SK-N-SH treated with all-trans-retinoic acid at 6 μM for 48 hours (cell line): Measurements from ENCODE around the gene SCAF11.

Source experiments
- ATAC-seq: fragments of 200-7000 bp; cut with Tn5 transposase; 3 replicates; pipeline ENCODE4 v1.9.1; 2020; ENCODE audit warnings: mild to moderate bottlenecking, moderate library complexity
- ARNTL ChIP-seq: fragments of 450-650 bp; formaldehyde crosslinking; IDR thresholded peaks from 2 replicates; pipeline ENCODE4 v1.5.0; 2020; ENCODE audit warnings: low read depth, mild to moderate bottlenecking, moderate library complexity, borderline replicate concordance
- BACH2 ChIP-seq: fragments of 250-450 bp; sonication (Bioruptor Pico); IDR thresholded peaks from 2 replicates; pipeline ENCODE4 v1.9.0; 2021; ENCODE audit warnings: mild to moderate bottlenecking, borderline replicate concordance
- CSDC2 ChIP-seq: fragments of 250-450 bp; sonication (Bioruptor Pico); IDR thresholded peaks from 2 replicates; pipeline ENCODE4 v1.5.0; 2020; ENCODE audit warnings: mild to moderate bottlenecking, moderate library complexity
- ESRRG ChIP-seq: fragments of 250-450 bp; sonication (Bioruptor Pico); IDR thresholded peaks from 2 replicates; pipeline ENCODE4 v1.6.1; 2021; ENCODE audit warnings: mild to moderate bottlenecking
- GLIS3 ChIP-seq: fragments of 250-450 bp; sonication (Bioruptor Pico); IDR thresholded peaks from 2 replicates; pipeline ENCODE4 v1.5.0; 2020; ENCODE audit warnings: mild to moderate bottlenecking, moderate library complexity
- ISL1 ChIP-seq: fragments of 250-450 bp; sonication (Bioruptor Pico); IDR thresholded peaks from 2 replicates; pipeline ENCODE4 v2.1.2; 2022; ENCODE audit warnings: mild to moderate bottlenecking, moderate library complexity
- OSR1 ChIP-seq: fragments of 250-450 bp; sonication (Bioruptor Pico); IDR thresholded peaks from 2 replicates; pipeline ENCODE4 v1.8.0; 2022; ENCODE audit warnings: moderate library complexity, mild to moderate bottlenecking, inconsistent platforms
- POU6F1 ChIP-seq: fragments of 250-450 bp; sonication (Bioruptor Pico); IDR thresholded peaks from 2 replicates; pipeline ENCODE4 v1.8.0; 2021; ENCODE audit warnings: low read depth, mild to moderate bottlenecking, moderate library complexity, borderline replicate concordance
- PPARA ChIP-seq: fragments of 250-450 bp; sonication (Bioruptor Pico); IDR thresholded peaks from 2 replicates; pipeline ENCODE4 v1.5.0; 2020; ENCODE audit warnings: mild to moderate bottlenecking, borderline replicate concordance
- RARB ChIP-seq: fragments of 250-450 bp; sonication (Bioruptor Pico); IDR thresholded peaks from 2 replicates; pipeline ENCODE4 v1.8.0; 2021; ENCODE audit warnings: mild to moderate bottlenecking, moderate library complexity
- SNAI2 ChIP-seq: fragments of 250-450 bp; sonication (Bioruptor Pico); IDR thresholded peaks from 2 replicates; pipeline ENCODE4 v1.5.0; 2020; ENCODE audit warnings: mild to moderate bottlenecking, moderate library complexity
- TCF4 ChIP-seq: fragments of 250-450 bp; sonication (Bioruptor Pico); IDR thresholded peaks from 2 replicates; pipeline ENCODE4 v1.8.0; 2021; ENCODE audit warnings: mild to moderate bottlenecking, moderate library complexity, borderline replicate concordance
- TOX ChIP-seq: fragments of 250-450 bp; sonication (Bioruptor Pico); IDR thresholded peaks from 2 replicates; pipeline ENCODE4 v1.8.0; 2021; ENCODE audit warnings: mild to moderate bottlenecking, moderate library complexity, borderline replicate concordance
- TSHZ2 ChIP-seq: fragments of 250-450 bp; sonication (Bioruptor Pico); IDR thresholded peaks from 2 replicates; pipeline ENCODE4 v1.5.0; 2020; ENCODE audit warnings: mild to moderate bottlenecking, moderate library complexity
- ZC3H10 ChIP-seq: fragments of 250-450 bp; sonication (Bioruptor Pico); IDR thresholded peaks from 2 replicates; pipeline ENCODE4 v1.5.1; 2021; ENCODE audit warnings: mild to moderate bottlenecking, moderate library complexity
- ZFP3 ChIP-seq: fragments of 250-450 bp; sonication (Bioruptor Pico); IDR thresholded peaks from 2 replicates; pipeline ENCODE4 v1.5.0; 2020; ENCODE audit warnings: mild to moderate bottlenecking, moderate library complexity
- ZFP30 ChIP-seq: fragments of 450-650 bp; formaldehyde crosslinking; IDR thresholded peaks from 2 replicates; pipeline ENCODE4 v1.5.0; 2022; ENCODE audit warnings: mild to moderate bottlenecking, moderate library complexity
- ZNF565 ChIP-seq: fragments of 450-650 bp; formaldehyde crosslinking; conservative IDR thresholded peaks from 2 replicates; pipeline ENCODE4 v1.5.0; 2020; ENCODE audit warnings: low read depth, mild to moderate bottlenecking, moderate library complexity
- ZNF70 ChIP-seq: fragments of 450-650 bp; formaldehyde crosslinking; IDR thresholded peaks from 2 replicates; pipeline ENCODE4 v1.5.0; 2020; ENCODE audit warnings: mild to moderate bottlenecking, moderate library complexity
- ZNF8 ChIP-seq: fragments of 450-650 bp; formaldehyde crosslinking; IDR thresholded peaks from 2 replicates; pipeline ENCODE4 v1.5.0; 2020; ENCODE audit warnings: mild to moderate bottlenecking, moderate library complexity
- TF ChIP-seq, protein P1 (sequence below): fragments of 250-450 bp; sonication (Bioruptor Pico); IDR thresholded peaks from 2 replicates; pipeline ENCODE4 v1.5.1; 2021; ENCODE audit warnings: mild to moderate bottlenecking, moderate library complexity
- TF ChIP-seq, protein P2 (sequence below): fragments of 250-450 bp; sonication (Bioruptor Pico); IDR thresholded peaks from 2 replicates; pipeline ENCODE4 v1.8.0; 2020; ENCODE audit warnings: mild to moderate bottlenecking, moderate library complexity, borderline replicate concordance
- TF ChIP-seq, protein P3 (sequence below): fragments of 250-450 bp; sonication (Bioruptor Pico); IDR thresholded peaks from 2 replicates; pipeline ENCODE4 v1.5.1; 2020; ENCODE audit warnings: low read depth, mild to moderate bottlenecking, moderate library complexity

Gene SCAF11

DNA sequence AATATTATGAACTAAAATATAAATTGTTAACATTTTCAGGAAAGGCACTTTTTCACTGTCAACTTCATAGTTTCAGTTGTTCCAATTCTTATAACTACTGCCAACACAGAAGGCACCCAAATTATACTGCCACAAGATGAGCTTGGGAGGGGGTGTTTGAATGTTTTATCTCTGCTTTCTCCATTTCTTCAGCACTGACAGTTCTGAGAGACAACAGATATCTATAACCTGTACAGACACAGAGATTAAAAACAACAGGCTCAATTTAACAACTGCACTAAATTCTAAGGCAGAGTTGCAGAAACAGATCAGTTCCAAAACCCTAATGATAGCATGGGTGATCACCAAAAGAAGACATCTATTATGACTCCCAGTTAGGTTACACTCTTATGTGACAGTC lies 12.8 kb downstream of the SCAF11 start:
- TF ChIP-seq POU6F1 (no peak), ZC3H10 (CRISPR knock-in tag) (no peak), TOX (no peak), CSDC2 (CRISPR knock-in tag) (no peak), ARNTL (CRISPR knock-in tag) (no peak)
- TF ChIP-seq, protein P1, sequence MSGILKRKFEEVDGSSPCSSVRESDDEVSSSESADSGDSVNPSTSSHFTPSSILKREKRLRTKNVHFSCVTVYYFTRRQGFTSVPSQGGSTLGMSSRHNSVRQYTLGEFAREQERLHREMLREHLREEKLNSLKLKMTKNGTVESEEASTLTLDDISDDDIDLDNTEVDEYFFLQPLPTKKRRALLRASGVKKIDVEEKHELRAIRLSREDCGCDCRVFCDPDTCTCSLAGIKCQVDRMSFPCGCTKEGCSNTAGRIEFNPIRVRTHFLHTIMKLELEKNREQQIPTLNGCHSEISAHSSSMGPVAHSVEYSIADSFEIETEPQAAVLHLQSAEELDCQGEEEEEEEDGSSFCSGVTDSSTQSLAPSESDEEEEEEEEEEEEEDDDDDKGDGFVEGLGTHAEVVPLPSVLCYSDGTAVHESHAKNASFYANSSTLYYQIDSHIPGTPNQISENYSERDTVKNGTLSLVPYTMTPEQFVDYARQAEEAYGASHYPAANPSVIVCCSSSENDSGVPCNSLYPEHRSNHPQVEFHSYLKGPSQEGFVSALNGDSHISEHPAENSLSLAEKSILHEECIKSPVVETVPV (CRISPR knock-in tag): no peak
- TF ChIP-seq, all 23 proteins: peak for 0
- ATAC-seq: no peak

DNA sequence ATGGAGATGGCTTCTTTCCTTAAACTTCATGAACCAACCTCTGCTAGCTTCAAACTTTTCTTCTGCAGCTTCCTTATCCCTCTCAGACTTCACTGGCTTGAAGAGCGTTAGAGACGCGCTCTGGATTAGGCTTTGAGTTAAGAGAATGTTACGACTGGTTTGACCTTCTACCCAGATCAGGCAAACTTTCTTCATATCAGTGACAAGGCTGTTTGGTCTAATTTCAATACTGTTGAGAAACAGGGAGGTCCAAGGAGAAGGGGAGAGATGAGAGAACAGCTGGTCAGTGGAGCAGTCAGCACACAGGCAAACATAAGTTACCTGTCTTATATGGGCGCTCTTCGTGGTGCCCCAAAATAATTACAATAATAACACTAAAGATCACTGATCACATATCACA lies 14.9 kb downstream of the SCAF11 start:
- ATAC-seq: no peak
- TF ChIP-seq, protein P2, sequence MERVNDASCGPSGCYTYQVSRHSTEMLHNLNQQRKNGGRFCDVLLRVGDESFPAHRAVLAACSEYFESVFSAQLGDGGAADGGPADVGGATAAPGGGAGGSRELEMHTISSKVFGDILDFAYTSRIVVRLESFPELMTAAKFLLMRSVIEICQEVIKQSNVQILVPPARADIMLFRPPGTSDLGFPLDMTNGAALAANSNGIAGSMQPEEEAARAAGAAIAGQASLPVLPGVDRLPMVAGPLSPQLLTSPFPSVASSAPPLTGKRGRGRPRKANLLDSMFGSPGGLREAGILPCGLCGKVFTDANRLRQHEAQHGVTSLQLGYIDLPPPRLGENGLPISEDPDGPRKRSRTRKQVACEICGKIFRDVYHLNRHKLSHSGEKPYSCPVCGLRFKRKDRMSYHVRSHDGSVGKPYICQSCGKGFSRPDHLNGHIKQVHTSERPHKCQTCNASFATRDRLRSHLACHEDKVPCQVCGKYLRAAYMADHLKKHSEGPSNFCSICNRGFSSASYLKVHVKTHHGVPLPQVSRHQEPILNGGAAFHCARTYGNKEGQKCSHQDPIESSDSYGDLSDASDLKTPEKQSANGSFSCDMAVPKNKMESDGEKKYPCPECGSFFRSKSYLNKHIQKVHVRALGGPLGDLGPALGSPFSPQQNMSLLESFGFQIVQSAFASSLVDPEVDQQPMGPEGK: no peak
- TF ChIP-seq ZFP3 (CRISPR knock-in tag) (no peak), BACH2 (no peak), ZFP30 (no peak), ZNF565 (CRISPR knock-in tag) (no peak), TCF4 (no peak), TSHZ2 (CRISPR knock-in tag) (no peak), ESRRG (CRISPR knock-in tag) (no peak), ZNF8 (CRISPR knock-in tag) (no peak), RARB (CRISPR knock-in tag) (no peak), ISL1 (CRISPR knock-in tag) (no peak), ZNF70 (CRISPR knock-in tag) (no peak), OSR1 (CRISPR knock-in tag) (no peak), SNAI2 (CRISPR knock-in tag) (no peak)
- TF ChIP-seq, protein P1 (CRISPR knock-in tag): no peak
- TF ChIP-seq, all 23 proteins: peak for 0

GRCh38 chr12:45974883-45975282 lies 15.5 kb downstream of the SCAF11 start:
- no peak for ATAC-seq
- TF ChIP-seq ZNF565 (CRISPR knock-in tag): no peak
- no peak for TF ChIP-seq ESRRG (CRISPR knock-in tag)
- no peak for TF ChIP-seq GLIS3 (CRISPR knock-in tag)
- TF ChIP-seq PPARA (CRISPR knock-in tag): no peak
- TF ChIP-seq, protein P1 (CRISPR knock-in tag): no peak
- TF ChIP-seq TCF4: no peak
- TF ChIP-seq OSR1 (CRISPR knock-in tag): no peak
- no peak for TF ChIP-seq TOX
- no peak for TF ChIP-seq POU6F1
- TF ChIP-seq, protein P3, sequence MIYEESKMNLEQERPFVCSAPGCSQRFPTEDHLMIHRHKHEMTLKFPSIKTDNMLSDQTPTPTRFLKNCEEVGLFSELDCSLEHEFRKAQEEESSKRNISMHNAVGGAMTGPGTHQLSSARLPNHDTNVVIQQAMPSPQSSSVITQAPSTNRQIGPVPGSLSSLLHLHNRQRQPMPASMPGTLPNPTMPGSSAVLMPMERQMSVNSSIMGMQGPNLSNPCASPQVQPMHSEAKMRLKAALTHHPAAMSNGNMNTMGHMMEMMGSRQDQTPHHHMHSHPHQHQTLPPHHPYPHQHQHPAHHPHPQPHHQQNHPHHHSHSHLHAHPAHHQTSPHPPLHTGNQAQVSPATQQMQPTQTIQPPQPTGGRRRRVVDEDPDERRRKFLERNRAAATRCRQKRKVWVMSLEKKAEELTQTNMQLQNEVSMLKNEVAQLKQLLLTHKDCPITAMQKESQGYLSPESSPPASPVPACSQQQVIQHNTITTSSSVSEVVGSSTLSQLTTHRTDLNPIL: no peak
- TF ChIP-seq SNAI2 (CRISPR knock-in tag): no peak
- no peak for TF ChIP-seq ARNTL (CRISPR knock-in tag)
- TF ChIP-seq, protein P2: no peak
